Smooth muscle cell of the brain vasculature (primary cell): ENCODE measurements around the gene DLGAP3.

Experiments
- DNase-seq: peaks from one replicate; pipeline ENCODE4 v3.0.0-alpha.2; 2012; ENCODE audit warnings: low read depth, low spot score

DLGAP3 gene

GRCh38 chr1:34906222-34906621 is 23.2 kb downstream of the DLGAP3 start:
- no peak for DNase-seq

GRCh38 chr1:34905098-34905459 is 24.4 kb downstream of the DLGAP3 start:
- no peak for DNase-seq

- no peak for DNase-seq
Observed at GRCh38 chr1:34904236-34905097, 25.0 kb downstream of the DLGAP3 start.

- DNase-seq: no peak
Observed at GRCh38 chr1:34901919-34902318, 27.5 kb downstream of the DLGAP3 start.

- DNase-seq: no peak
Observed at GRCh38 chr1:34900775-34901502, 28.5 kb downstream of the DLGAP3 start.

- DNase-seq: no peak
Observed at GRCh38 chr1:34899906-34900305, 29.5 kb downstream of the DLGAP3 start.

- no peak for DNase-seq
Observed at GRCh38 chr1:34899471-34899870, 30.0 kb downstream of the DLGAP3 start.

GRCh38 chr1:34898330-34898761 is 31.1 kb downstream of the DLGAP3 start:
- DNase-seq: no peak

- no peak for DNase-seq
Observed at GRCh38 chr1:34896612-34897011, 32.8 kb downstream of the DLGAP3 start.

GRCh38 chr1:34889705-34890104 is 39.7 kb downstream of the DLGAP3 start:
- no peak for DNase-seq

GRCh38 chr1:34887593-34887992 is 41.9 kb downstream of the DLGAP3 start:
- DNase-seq: no peak

- DNase-seq: no peak
Observed at GRCh38 chr1:34885405-34886247, 43.8 kb downstream of the DLGAP3 start.

- DNase-seq: no peak
Observed at GRCh38 chr1:34884961-34885360, 44.5 kb downstream of the DLGAP3 start.

- DNase-seq: no peak
Observed at GRCh38 chr1:34884536-34884935, 44.9 kb downstream of the DLGAP3 start.

- DNase-seq: no peak
Observed at GRCh38 chr1:34879230-34879629, 50.2 kb downstream of the DLGAP3 start.

- no peak for DNase-seq
Observed at GRCh38 chr1:34876406-34876805, 53.0 kb downstream of the DLGAP3 start.

GRCh38 chr1:34874296-34874952 is 55.0 kb downstream of the DLGAP3 start:
- DNase-seq: no peak

GRCh38 chr1:34872133-34872503 is 57.3 kb downstream of the DLGAP3 start:
- no peak for DNase-seq

- no peak for DNase-seq
Observed at GRCh38 chr1:34871443-34872132, 57.9 kb downstream of the DLGAP3 start.

- DNase-seq: no peak
Observed at GRCh38 chr1:34870395-34870794, 59.1 kb downstream of the DLGAP3 start.

- no peak for DNase-seq
Observed at GRCh38 chr1:34869760-34870159, 59.7 kb downstream of the DLGAP3 start.
